Measurements from ENCODE around the gene POLR2H. TPM values are rescaled to one million over a fixed set of nuclear protein-coding genes. Genes with fewer than 3 reads are reported as not detected.

Gene POLR2H
- total and polyA plus RNA-seq, 2 of the 4 experiments (the other 2 are of a cell fraction): 47.7 to 130 TPM

GRCh38 chr3:184414418-184415202 is 53.1 kb downstream of the POLR2H start:
- Histone ChIP-seq H4K91ac (ENCODE audit: insufficient read depth, low read depth, low read length) (no peak overlapping the region), H3K23ac (ENCODE audit: low read depth, low read length) (no peak overlapping the region), H3K9me3 (ENCODE audit: control insufficient read depth, insufficient read depth, low read length) (peaks cover 3% of the 10 kb centered on the region; the same call in 1 of the 2 replicates), H4K5ac (ENCODE audit: low read depth, low read length) (no peak overlapping the region), H3K27ac (ENCODE audit: insufficient read depth, low read length) (no peak overlapping the region), H3K4me2 (ENCODE audit: low read depth, low read length) (no peak overlapping the region), H3K9me1 (ENCODE audit: insufficient read depth, low read length) (no peaks in the 10 kb centered on the region), H2AFZ (replicated peaks; ENCODE audit: low read length, poor library complexity) (no peak overlapping the region), H2BK15ac (ENCODE audit: low read depth, low read length) (no peak overlapping the region), H3K4me1 (ENCODE audit: control insufficient read depth, insufficient read depth, low read length) (no peaks in the 10 kb centered on the region), H2AK5ac (ENCODE audit: low read depth, low read length) (no peak overlapping the region), H3K4me3 (ENCODE audit: insufficient read depth, low read depth, low read length) (no peak overlapping the region), H3K14ac (replicated peaks; ENCODE audit: low read depth, low read length) (no peak overlapping the region), H2BK120ac (ENCODE audit: low read depth, low read length) (no peak overlapping the region), H3K18ac (ENCODE audit: low read depth, low read length) (no peak overlapping the region), H3K56ac (ENCODE audit: extremely low read depth, insufficient read depth, low read length) (no peak overlapping the region), H2BK5ac (ENCODE audit: low read depth, low read length, poor library complexity, severe bottlenecking) (peak overlapping the region; percentile 86), H2BK20ac (ENCODE audit: low read depth, low read length) (no peak overlapping the region), H4K20me1 (ENCODE audit: insufficient read depth, low read length) (no peaks in the 10 kb centered on the region), H3K9ac (ENCODE audit: low read depth, low read length) (no peak overlapping the region), H4K8ac (ENCODE audit: low read depth in 2 of 2, low read length in 2 of 2) (no peak overlapping the region), H2AK9ac (replicated peaks; ENCODE audit: low read depth, low read length, poor library complexity) (no peak overlapping the region), H3K4ac (ENCODE audit: low read depth, low read length) (no peak overlapping the region), H3K36me3 (ENCODE audit: control insufficient read depth, insufficient read depth, low read length) (no peaks in the 10 kb centered on the region), H3K79me1 (ENCODE audit: low read depth in 1 of 2, low read length in 2 of 2) (no peaks in the 10 kb centered on the region), H3K27me3 (ENCODE audit: control insufficient read depth, insufficient read depth, low read length) (peaks cover 30% of the 10 kb centered on the region)
- dilution Hi-C loops (cut with HindIII; ENCODE audit: low sequenced_read_pairs, unreplicated experiment): no loop called here
- BruUV-seq (replicated peaks): no TSS peak
- ATAC-seq (ENCODE audit: low read depth): no peak
- POLR2A ChIA-PET (ENCODE audit: unreplicated experiment): no interaction called here
- intact Hi-C loops (cut with micrococcal nuclease): no loop called here
- in situ Hi-C loops (cut with MboI; ENCODE audit: low sequenced_read_pairs): no loop called here
- WGBS, 2 experiments (ENCODE audit: extremely low coverage in 2 of 2, insufficient read length in 1 of 2): 94% methylated on average over 3 of the region's 16 CpGs; no CpG with 5 or more reads in 1 of the 2 experiments
- CTCF ChIA-PET: interaction anchor here (1.2 kb wide), 1 partner anchor 43 kb away, joined by 3 read pairs; no protein-coding TSS in a partner anchor
- no peak for TF ChIP-seq CEBPB (IDR thresholded peaks at IDR 0.05; ENCODE audit: low read depth, low read length)
- no peak for TF ChIP-seq BHLHE40 (IDR thresholded peaks at IDR 0.05; ENCODE audit: low read depth, low read length)
- no peak for DNase-seq

Measured in IMR-90 (cell line).